ENCODE results near the gene RNGTT. TPM values are rescaled to one million over a fixed set of nuclear protein-coding genes. Genes with fewer than 3 reads are reported as not detected.
"Not testable (repeated sequence)": the region's sequence is repeated elsewhere in the genome, so short reads cannot be mapped to it uniquely, and the experiment has no call there.

RNGTT gene
- total and polyA plus RNA-seq, 12 donors = 3.1 to 10.9 (median 8.6) TPM

GRCh38 chr6:88953550-88954386 is 9.7 kb downstream of the RNGTT start:
- Histone ChIP-seq H3K9me3 (peaks cover 0 to 48% (median 15%) of the 10 kb centered on the region in 11 donors), H3K4me3 (no peak overlapping the region), H3K27me3 (no peaks in the 10 kb centered on the region), H3K4me1 (peaks cover 0 to 6% (median 0%) of the 10 kb centered on the region in 9 donors), H3K36me3 (no peaks in the 10 kb centered on the region), H3K27ac (no peak overlapping the region)
- intact Hi-C loops (cut with DNase I) = no loop called here
- 97 to 100% methylated on average over 2 of the region's 2 CpGs for WGBS, 2 donors
- no peak for TF ChIP-seq CTCF (IDR thresholded peaks at IDR 0.05)
- no peak for DNase-seq
- ATAC-seq = no peak

GRCh38 chr6:88952065-88952704 is 11.2 kb downstream of the RNGTT start:
- DNase-seq (no peak), ATAC-seq (no peak)
- WGBS, 2 donors = 94 to 100% methylated on average over 1 of the region's 1 CpG
- no peak for TF ChIP-seq CTCF (IDR thresholded peaks at IDR 0.05)
- H3K27me3 ChIP-seq = no peaks in the 10 kb centered on the region
- intact Hi-C loops (cut with DNase I) = no loop called here
- H3K4me1 ChIP-seq = peaks cover 0 to 6% (median 0%) of the 10 kb centered on the region in 9 donors
- no peak overlapping the region for H3K4me3 ChIP-seq
- no peaks in the 10 kb centered on the region for H3K36me3 ChIP-seq
- peaks cover 0 to 48% (median 15%) of the 10 kb centered on the region in 11 donors for H3K9me3 ChIP-seq
- no peak overlapping the region for H3K27ac ChIP-seq

- peaks cover 0 to 1% (median 0%) of the 10 kb centered on the region in 9 donors for H3K36me3 ChIP-seq
- intact Hi-C loops (cut with DNase I) = no loop called here
- no peak overlapping the region for H3K27ac ChIP-seq
- DNase-seq = no peak
- no peaks in the 10 kb centered on the region for H3K27me3 ChIP-seq
- ATAC-seq = no peak
- H3K4me3 ChIP-seq = no peak overlapping the region
- TF ChIP-seq CTCF (IDR thresholded peaks at IDR 0.05) = no peak
- H3K4me1 ChIP-seq = peaks cover 0 to 7% (median 0%) of the 10 kb centered on the region in 9 donors
- no peaks in the 10 kb centered on the region for H3K9me3 ChIP-seq
- 73 to 74% methylated on average over 7 of the region's 7 CpGs for WGBS, 2 donors
Measured at GRCh38 chr6:88945415-88946008, 17.9 kb downstream of the RNGTT start.

GRCh38 chr6:88933521-88933920 is 29.9 kb downstream of the RNGTT start:
- H3K4me3 ChIP-seq = no peak overlapping the region
- no peaks in the 10 kb centered on the region for H3K4me1 ChIP-seq
- intact Hi-C loops (cut with DNase I) = no loop called here
- ATAC-seq (no peak), DNase-seq (no peak)
- H3K36me3 ChIP-seq = peaks cover 0 to 73% (median 22%) of the 10 kb centered on the region in 9 donors
- 96 to 98% methylated on average over 2 of the region's 2 CpGs for WGBS, 2 donors
- no peak for TF ChIP-seq CTCF (IDR thresholded peaks at IDR 0.05)
- H3K9me3 ChIP-seq = peaks cover 0 to 36% (median 15%) of the 10 kb centered on the region in 11 donors
- no peaks in the 10 kb centered on the region for H3K27me3 ChIP-seq
- no peak overlapping the region for H3K27ac ChIP-seq

- H3K27ac ChIP-seq; DNase-seq; H3K4me1 ChIP-seq; intact Hi-C loops (cut with DNase I); H3K27me3 ChIP-seq; H3K4me3 ChIP-seq; ATAC-seq: not testable (repeated sequence)
- peaks cover 0 to 76% (median 17%) of the 10 kb centered on the region in 9 donors for H3K36me3 ChIP-seq
- WGBS, 2 donors = 98 to 99% methylated on average over 5 of the region's 5 CpGs
- H3K9me3 ChIP-seq = peaks cover 0 to 36% (median 15%) of the 10 kb centered on the region in 11 donors
Measured at GRCh38 chr6:88932019-88932418, 31.4 kb downstream of the RNGTT start.

Measured in heart right ventricle (tissue), 16 donors.